ENCODE results near the gene PXN. TPM values are rescaled to one million over a fixed set of nuclear protein-coding genes. Genes with fewer than 3 reads are reported as not detected.

The PXN gene
- 1.8 and 4.0 TPM in 2 replicates for total RNA-seq (2013; cell fraction: nucleolus; rRNA removed)
- total RNA-seq (2014; rRNA removed) (6.2 and 7.2 TPM in 2 replicates), total RNA-seq (2014; rRNA removed; fragmentation: Illumina TruSeq; extraction: Trizol) (5.1 and 5.2 TPM in 2 replicates), total RNA-seq (2021) (29.1 and 32.0 TPM in 2 replicates), polyA plus RNA-seq (2011; rRNA removed) (0.50 and 1.0 TPM in 2 replicates), polyA plus RNA-seq (2014; fragmentation: Illumina TruSeq; extraction: Trizol) (16.1 and 27.3 TPM in 2 replicates), polyA plus RNA-seq (2014; fragmentation: Nextera tagmentation; extraction: Ambion mirVana) (1 to 10 TPM; 2.5 to 2.6 TPM), polyA plus RNA-seq (2014; rRNA removed) (19.6 and 22.5 TPM in 2 replicates), polyA plus RNA-seq (2016; fragmentation: Nextera tagmentation; extraction: Ambion mirVana) (10 to 100 TPM; 15.9 to 16.3 TPM), polyA minus RNA-seq (2011; rRNA and poly(A)+ RNA removed) (1.8 and 2.4 TPM in 2 replicates), Bru-seq, nascent RNA (percentile 46 among the genes with signal in this experiment), BruChase-seq, experiment 1, labeled RNA remaining after a 6-hour chase (percentile 50 among the genes with signal in this experiment), BruChase-seq, experiment 2, labeled RNA remaining after a 2-hour chase (percentile 45 among the genes with signal in this experiment)
- 10.2 TPM for polyA plus RNA-seq (2011; ENCODE audit: low read depth)
- 0.89 and 1.7 TPM in 2 replicates for polyA plus RNA-seq (2011; cell fraction: cytosol; rRNA removed)
- polyA plus RNA-seq (2011; cell fraction: nucleus; rRNA removed) = 2.2 and 3.0 TPM in 2 replicates
- polyA plus RNA-seq (2012) = 20.0 and 22.7 TPM in 2 replicates
- polyA minus RNA-seq (2011; cell fraction: cytosol; rRNA and poly(A)+ RNA removed) = 0.67 and 1.7 TPM in 2 replicates
- 0.86 and 1.2 TPM in 2 replicates for polyA minus RNA-seq (2011; cell fraction: nucleus; rRNA and poly(A)+ RNA removed)
- long read RNA-seq, experiment 1, partial matches to known transcripts = 0 of 1 reads
- long read RNA-seq, experiment 1, other reads (novel, unspliced or antisense) = 1 of 1 reads
- long read RNA-seq, experiment 2, partial matches to known transcripts = 0 of 1 reads
- long read RNA-seq, experiment 2, other reads (novel, unspliced or antisense) = 1 of 1 reads

GRCh38 chr12:120265473-120266179 is at the start of gene PXN:
Gene PXN, minus strand, starts transcription at chr12:120265730. Its CDS starts 101 bp downstream, at chr12:120265629.
- Histone ChIP-seq H2AFZ (ENCODE audit: control insufficient read depth, low read depth, low read length) (peak within 1 kb of the TSS; percentile 68), H3K27me3 (replicated peaks in 1 of 2; ENCODE audit: control insufficient read depth in 2 of 2, insufficient read depth in 2 of 2, low read length in 1 of 2) (peaks cover 1 to 4% of the 10 kb centered on the region in 2 experiments; a peak in 3 of 4 replicates), H3K4me2 (ENCODE audit: control insufficient read depth, insufficient read depth) (peak within 1 kb of the TSS; percentile 89), H3K4me3 (peak within 1 kb of the TSS; percentile 63), H3K9ac (ENCODE audit: control insufficient read depth, insufficient read depth, low read length) (peak within 1 kb of the TSS; percentile 56), H3K79me2 (ENCODE audit: control insufficient read depth, insufficient read depth, low read length) (no peaks in the 10 kb centered on the region), H3K4me1 (ENCODE audit: control insufficient read depth, insufficient read depth, low read length) (0 out of 2 replicates have a peak, but pooled peaks cover 3% of the 10 kb centered on the region), H4K20me1 (ENCODE audit: control insufficient read depth, insufficient read depth) (no peaks in the 10 kb centered on the region), H3K36me3 (ENCODE audit: control insufficient read depth in 2 of 2, insufficient read depth in 2 of 2, low read length in 1 of 2) (no peaks in the 10 kb centered on the region), H3K27ac (ENCODE audit: control insufficient read depth, insufficient read depth) (no peak within 1 kb of the TSS), H3K9me3 (replicated peaks; ENCODE audit: control insufficient read depth, insufficient read depth, low read length) (no peaks in the 10 kb centered on the region)
- RAD21 ChIA-PET (ENCODE audit: unreplicated experiment) = interaction anchor here (0.7 to 4.5 kb wide), 15 partner anchors 9 to 276 kb away, joined by 3 to 170 read pairs (median 4); partner anchors contain the start of genes BICDL1, RAB35, RNU4-1 and RNU4-2
- ATAC-seq = peak; percentile 95
- peak; percentile 80 for FAIRE-seq
- in situ Hi-C loops (cut with MboI) (no loop called here), intact Hi-C loops (cut with micrococcal nuclease; ENCODE audit: unreplicated experiment) (loop anchor here (1.0 to 10.0 kb wide), 3 partner anchors 37 to 151 kb away; partner anchors contain the start of gene RAB35)
- SMC1A ChIA-PET (ENCODE audit: uncharacterized antibody, unreplicated experiment) = interaction anchor here (0.6 to 7.8 kb wide), 6 partner anchors 9 to 514 kb away, joined by 3 to 152 read pairs (median 3); partner anchors contain the start of gene RPLP0
- CTCF ChIA-PET = interaction anchor here (0.7 to 9.8 kb wide), 15 partner anchors 9 to 252 kb away, joined by 3 to 287 read pairs (median 4); partner anchors contain the start of genes RNU4-2, RPLP0 and SIRT4
- peak; percentile 28 for DNase-seq (ENCODE audit: low read depth, low spot score)
- POLR2A ChIA-PET = interaction anchor here (0.5 to 2.0 kb wide), 4 partner anchors 26 to 1106 kb away, joined by 3 to 17 read pairs (median 4); partner anchors contain the start of gene RNU4-2
- 5% methylated on average over 27 of the region's 81 CpGs for WGBS (ENCODE audit: insufficient coverage, insufficient replicate concordance, low lambda C conversion rate, missing lambda C conversion rate)
- no TSS peak for BruUV-seq (replicated peaks)
- TF ChIP-seq CEBPZ (IDR thresholded peaks at IDR 0.05; ENCODE audit: low read depth, low read length) (no peak), GABPA (IDR thresholded peaks at IDR 0.05; ENCODE audit: low read depth) (no peak), CUX1 (IDR thresholded peaks at IDR 0.05; ENCODE audit: insufficient replicate concordance, low read depth, low read length) (no peak), CTCF (IDR thresholded peaks at IDR 0.05 in 2 of 3, conservative IDR thresholded peaks at IDR 0.05 in 1 of 3; ENCODE audit: control insufficient read depth in 2 of 3, extremely low read depth in 1 of 3, insufficient read depth in 1 of 3, low read depth in 3 of 3, low read length in 3 of 3) (peak; percentile 67 to 87 (median 74)), MEF2B (IDR thresholded peaks at IDR 0.05; ENCODE audit: partially characterized antibody, poor library complexity, severe bottlenecking) (no peak)
